HG03432 (cell line): ENCODE data around the gene PIGQ.

Source experiments
- ATAC-seq: cut with Tn5 transposase; IDR thresholded peaks from one replicate; pipeline ENCODE4 v1.9.1; 2021; ENCODE audit warnings: mild to moderate bottlenecking, moderate library complexity; ENCODE audit not compliant: unreplicated experiment

The PIGQ gene

GRCh38 chr16:554640-555365, 15.0 kb upstream of the PIGQ start:
- ATAC-seq, result no peak

GRCh38 chr16:555528-556473, 14.0 kb upstream of the PIGQ start:
- ATAC-seq, result no peak

GRCh38 chr16:556474-557173, 13.1 kb upstream of the PIGQ start:
- ATAC-seq, result no peak

- no peak for ATAC-seq
These were observed 12.1 kb upstream of the PIGQ start for GRCh38 chr16:557463-558297.

- ATAC-seq, result no peak
These were observed 11.3 kb upstream of the PIGQ start for GRCh38 chr16:558298-559020.

GRCh38 chr16:559021-559380, 10.8 kb upstream of the PIGQ start:
- no peak for ATAC-seq

GRCh38 chr16:559411-560203, 10.2 kb upstream of the PIGQ start:
- ATAC-seq, result no peak

GRCh38 chr16:560204-560700, 9.5 kb upstream of the PIGQ start, which contains the start of gene PRR35:
TSS of gene PRR35 (plus strand) at chr16:560394. CDS start at chr16:563295, 2,901 bp downstream.
- ATAC-seq, result no peak

GRCh38 chr16:560701-561412, 8.9 kb upstream of the PIGQ start:
- no peak for ATAC-seq

- no peak for ATAC-seq
These were observed 8.4 kb upstream of the PIGQ start for GRCh38 chr16:561413-561794.

GRCh38 chr16:561957-562938, 7.5 kb upstream of the PIGQ start:
- no peak for ATAC-seq

GRCh38 chr16:563072-563644, 6.6 kb upstream of the PIGQ start:
- no peak for ATAC-seq

- no peak for ATAC-seq
These were observed 4.9 kb upstream of the PIGQ start for GRCh38 chr16:564690-565418.

GRCh38 chr16:565419-566330, 4.1 kb upstream of the PIGQ start:
- no peak for ATAC-seq
